GM12878 (cell line): Measurements from ENCODE around the gene RNU1-2. TPM values are rescaled to one million over a fixed set of nuclear protein-coding genes. Genes with fewer than 3 reads are reported as not detected.

Experiments
- ATAC-seq: fragments of 200-7000 bp; cut with Tn5 transposase; 3 replicates; pipeline ENCODE4 v1.9.1; 2020; ENCODE audit warnings: mild to moderate bottlenecking, moderate library complexity
- BruUV-seq: library from RNA; stranded (reverse); fragments of 400-500 nt; replicated peaks from 2 replicates; lab custom pipeline; 2021; lab: Mats Ljungman, UMichigan
- CTCF ChIA-PET: fragments of 300-600 bp; sonication (Branson Sonifier 250); formaldehyde crosslinking; extraction: SDS; loops from one replicate; lab custom pipeline; 2021; ENCODE audit warnings: inconsistent platforms; lab: Yijun Ruan, JAX
- POLR2A ChIA-PET: fragments of 350-600 bp; formaldehyde crosslinking; extraction: SDS; loops from one replicate; lab custom pipeline; 2021; ENCODE audit warnings: inconsistent platforms; lab: Charles Lee
- RAD21 ChIA-PET: fragments of 300-600 bp; sonication (Branson Sonifier 250); formaldehyde crosslinking; loops from one replicate; lab custom pipeline; 2023; ENCODE audit warnings: antibody characterized with exemption; ENCODE audit not compliant: unreplicated experiment; lab: Charles Lee
- SMC1A ChIA-PET: fragments of 300-600 bp; sonication (Branson Sonifier 250); formaldehyde crosslinking; loops from one replicate; lab custom pipeline; 2023; ENCODE audit not compliant: unreplicated experiment, uncharacterized antibody; lab: Charles Lee
- DNase-seq: peaks from one replicate; pipeline ENCODE4 v3.0.0-alpha.2; 2011; ENCODE audit warnings: low read depth, low spot score
- FAIRE-seq: peaks from 3 replicates; lab custom pipeline; 2011; peaks lifted over from hg19 to GRCh38; lab: Jason Lieb, UNC
- H2AFZ ChIP-seq: 2 replicates; pipeline ENCODE4 v1.6.0; 2011; ENCODE audit warnings: low read depth, low read length, control low read depth; ENCODE audit not compliant: control insufficient read depth
- H3K27ac ChIP-seq: 2 replicates; pipeline ENCODE4 v1.5.1; 2011; ENCODE audit warnings: control low read depth; ENCODE audit not compliant: control insufficient read depth, insufficient read depth
- H3K27me3 ChIP-seq, 2 experiments: replicated peaks in 1 of 2; 2 replicates each; pipeline versions ENCODE4 v1.6.0 to v1.6.1; 2011; ENCODE audit warnings: low read length in 1 of 2; ENCODE audit not compliant: control insufficient read depth in 2 of 2, insufficient read depth in 2 of 2
- H3K36me3 ChIP-seq, 2 experiments: 2 replicates each; pipeline ENCODE4 v1.5.1; 2011; ENCODE audit warnings: low read length in 1 of 2; ENCODE audit not compliant: control insufficient read depth in 2 of 2, insufficient read depth in 2 of 2
- H3K4me1 ChIP-seq: 2 replicates; pipeline ENCODE4 v1.6.1; 2011; ENCODE audit warnings: mild to moderate bottlenecking, low read length, moderate library complexity, mixed read lengths; ENCODE audit not compliant: control insufficient read depth, insufficient read depth
- H3K4me2 ChIP-seq: 2 replicates; pipeline ENCODE4 v1.6.0; 2011; ENCODE audit warnings: control low read depth; ENCODE audit not compliant: control insufficient read depth, insufficient read depth
- H3K4me3 ChIP-seq: fragments of 200-600 bp; sonication (generic); 2 replicates; pipeline ENCODE4 v1.5.1; 2016
- H3K79me2 ChIP-seq: 2 replicates; pipeline ENCODE4 v1.6.0; 2011; ENCODE audit warnings: low read length; ENCODE audit not compliant: control insufficient read depth, insufficient read depth
- H3K9ac ChIP-seq: 2 replicates; pipeline ENCODE4 v1.8.0; 2011; ENCODE audit warnings: low read length, control low read depth, mixed read lengths; ENCODE audit not compliant: control insufficient read depth, insufficient read depth
- H3K9me3 ChIP-seq: replicated peaks from 3 replicates; pipeline ENCODE4 v1.5.1; 2011; ENCODE audit warnings: mild to moderate bottlenecking, low read length; ENCODE audit not compliant: control insufficient read depth, insufficient read depth
- H4K20me1 ChIP-seq: 2 replicates; pipeline ENCODE4 v1.6.0; 2011; ENCODE audit not compliant: control insufficient read depth, insufficient read depth
- BMI1 ChIP-seq: fragments of 450-650 bp; IDR thresholded peaks from 2 replicates; pipeline ENCODE4 v1.6.1; 2016; ENCODE audit warnings: mild to moderate bottlenecking, moderate library complexity, borderline replicate concordance
- DPF2 ChIP-seq: fragments of 450-650 bp; IDR thresholded peaks from 2 replicates; pipeline ENCODE4 v1.6.1; 2017; ENCODE audit warnings: mild to moderate bottlenecking
- JUND ChIP-seq: IDR thresholded peaks from 2 replicates; pipeline ENCODE4 v1.6.1; 2012; ENCODE audit warnings: low read depth, mild to moderate bottlenecking, low read length, improper control_type of control experiment, moderate library complexity
- SKIL ChIP-seq: fragments of 450-650 bp; IDR thresholded peaks from 2 replicates; pipeline ENCODE4 v1.6.1; 2017; ENCODE audit warnings: mild to moderate bottlenecking, low read depth, inconsistent platforms; ENCODE audit not compliant: poor library complexity, severe bottlenecking
- TBL1XR1 ChIP-seq: IDR thresholded peaks from 2 replicates; pipeline ENCODE4 v1.6.1; 2012; ENCODE audit warnings: low read depth, low read length, improper control_type of control experiment
- YBX1 ChIP-seq: fragments of 450-650 bp; IDR thresholded peaks from 2 replicates; pipeline ENCODE4 v1.6.1; 2016; ENCODE audit warnings: antibody characterized with exemption
- WGBS: methylation state at CpG from one replicate; pipeline ENCODE4 v1.1.6; 2016; ENCODE audit warnings: low lambda C conversion rate; ENCODE audit not compliant: insufficient replicate concordance, insufficient coverage; ENCODE audit errors: missing lambda C conversion rate; 5-methylcytosine and 5-hydroxymethylcytosine counted together
- in situ Hi-C: fragments of 300-500 bp; cut with MboI; formaldehyde crosslinking; loops from 9 replicates; pipeline ENCODE4 v1.14.3; 2018; ENCODE audit warnings: mixed read lengths
- intact Hi-C: fragments of 100-400 bp; cut with micrococcal nuclease; formaldehyde crosslinking; loops from one replicate; pipeline ENCODE4 v1.14.2; 2022; ENCODE audit not compliant: unreplicated experiment
- polyA plus RNA-seq, 11 experiments: library from polyadenylated mRNA; depleted of rRNA in 4 of 11; unstranded in 6 of 11; stranded (reverse) in 5 of 11; fragments of >200 nt; fragmentation: Nextera tagmentation in 4 of 11; fragmentation: Illumina TruSeq in 1 of 11; extraction: Ambion mirVana in 4 of 11; extraction: Trizol in 1 of 11; gene quantifications; 1 replicate in 1 of 11; 2 replicates in 10 of 11; pipeline versions ENCODE4 v1.2.1 to v1.2.3, GENCODE V29; 2011 to 2016; ENCODE audit warnings: inconsistent platforms in 2 of 11, missing spikeins in 2 of 11, low read depth in 1 of 11
- total RNA-seq, 4 experiments: library from RNA; depleted of rRNA in 3 of 4; stranded (reverse); fragments of >200 nt in 3 of 4; fragmentation: Illumina TruSeq in 1 of 4; extraction: Trizol in 1 of 4; gene quantifications; 2 replicates each; pipeline versions ENCODE4 v1.2.1 to v1.2.3, GENCODE V29; 2013 to 2021
- TF ChIP-seq, protein P1 (sequence below): fragments of 450-650 bp; IDR thresholded peaks from 2 replicates; pipeline ENCODE4 v1.6.1; 2017; ENCODE audit warnings: mild to moderate bottlenecking, moderate library complexity

The RNU1-2 gene
- total and polyA plus RNA-seq, 10 of the 15 experiments (the other 5 are each of a cell fraction or from before 2014, with no cell fraction given), result under 0.01 to 20,946 (median 4.7) TPM; not detected in 2

- POLR2A ChIA-PET, result interaction anchor here (0.7 kb wide), 1 partner anchor 35 kb away, joined by 3 read pairs; no protein-coding TSS in a partner anchor
- RAD21 ChIA-PET, result no interaction called here
- Histone ChIP-seq H3K9me3 (no peaks in the 10 kb centered on the region), H3K4me2 (no peak overlapping the region), H4K20me1 (no peaks in the 10 kb centered on the region), H3K9ac (no peak overlapping the region), H3K27me3 (no peaks in the 10 kb centered on the region), H2AFZ (no peak overlapping the region), H3K79me2 (no peaks in the 10 kb centered on the region), H3K36me3 (no peaks in the 10 kb centered on the region), H3K27ac (no peak overlapping the region), H3K4me1 (no peaks in the 10 kb centered on the region), H3K4me3 (no peak overlapping the region)
- SMC1A ChIA-PET, result no interaction called here
- in situ Hi-C loops (no loop called here), intact Hi-C loops (no loop called here)
- DNase-seq (no peak), ATAC-seq (no peak), FAIRE-seq (no peak)
- no TSS peak for BruUV-seq
- CTCF ChIA-PET, result no interaction called here
- TF ChIP-seq, protein P1, sequence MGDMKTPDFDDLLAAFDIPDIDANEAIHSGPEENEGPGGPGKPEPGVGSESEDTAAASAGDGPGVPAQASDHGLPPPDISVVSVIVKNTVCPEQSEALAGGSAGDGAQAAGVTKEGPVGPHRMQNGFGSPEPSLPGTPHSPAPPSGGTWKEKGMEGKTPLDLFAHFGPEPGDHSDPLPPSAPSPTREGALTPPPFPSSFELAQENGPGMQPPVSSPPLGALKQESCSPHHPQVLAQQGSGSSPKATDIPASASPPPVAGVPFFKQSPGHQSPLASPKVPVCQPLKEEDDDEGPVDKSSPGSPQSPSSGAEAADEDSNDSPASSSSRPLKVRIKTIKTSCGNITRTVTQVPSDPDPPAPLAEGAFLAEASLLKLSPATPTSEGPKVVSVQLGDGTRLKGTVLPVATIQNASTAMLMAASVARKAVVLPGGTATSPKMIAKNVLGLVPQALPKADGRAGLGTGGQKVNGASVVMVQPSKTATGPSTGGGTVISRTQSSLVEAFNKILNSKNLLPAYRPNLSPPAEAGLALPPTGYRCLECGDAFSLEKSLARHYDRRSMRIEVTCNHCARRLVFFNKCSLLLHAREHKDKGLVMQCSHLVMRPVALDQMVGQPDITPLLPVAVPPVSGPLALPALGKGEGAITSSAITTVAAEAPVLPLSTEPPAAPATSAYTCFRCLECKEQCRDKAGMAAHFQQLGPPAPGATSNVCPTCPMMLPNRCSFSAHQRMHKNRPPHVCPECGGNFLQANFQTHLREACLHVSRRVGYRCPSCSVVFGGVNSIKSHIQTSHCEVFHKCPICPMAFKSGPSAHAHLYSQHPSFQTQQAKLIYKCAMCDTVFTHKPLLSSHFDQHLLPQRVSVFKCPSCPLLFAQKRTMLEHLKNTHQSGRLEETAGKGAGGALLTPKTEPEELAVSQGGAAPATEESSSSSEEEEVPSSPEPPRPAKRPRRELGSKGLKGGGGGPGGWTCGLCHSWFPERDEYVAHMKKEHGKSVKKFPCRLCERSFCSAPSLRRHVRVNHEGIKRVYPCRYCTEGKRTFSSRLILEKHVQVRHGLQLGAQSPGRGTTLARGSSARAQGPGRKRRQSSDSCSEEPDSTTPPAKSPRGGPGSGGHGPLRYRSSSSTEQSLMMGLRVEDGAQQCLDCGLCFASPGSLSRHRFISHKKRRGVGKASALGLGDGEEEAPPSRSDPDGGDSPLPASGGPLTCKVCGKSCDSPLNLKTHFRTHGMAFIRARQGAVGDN, result no peak
- TF ChIP-seq SKIL, result no peak
- no peak for TF ChIP-seq YBX1
- no peak for TF ChIP-seq DPF2
- no peak for TF ChIP-seq TBL1XR1
- no peak for TF ChIP-seq JUND
- no peak for TF ChIP-seq BMI1
- WGBS, result 77% methylated on average over 10 of the region's 10 CpGs
These were observed 25.2 kb downstream of the RNU1-2 start for GRCh38 chr1:16920951-16921350.
